ENCODE measurements around the gene MAD1L1.

GRCh38 chr7:2000153-2000687 is 232.5 kb downstream of the MAD1L1 start:
- TF ChIP-seq CREB1 (CRISPR knock-in tag; IDR thresholded peaks at IDR 0.05) (no peak), ZNF317 (CRISPR knock-in tag; IDR thresholded peaks at IDR 0.05; ENCODE audit: borderline replicate concordance, low read depth) (no peak), CBFB (CRISPR knock-in tag; IDR thresholded peaks at IDR 0.05; ENCODE audit: low read depth) (no peak), ZNF138 (CRISPR knock-in tag; conservative IDR thresholded peaks at IDR 0.05) (no peak)
- TF ChIP-seq, protein P1, sequence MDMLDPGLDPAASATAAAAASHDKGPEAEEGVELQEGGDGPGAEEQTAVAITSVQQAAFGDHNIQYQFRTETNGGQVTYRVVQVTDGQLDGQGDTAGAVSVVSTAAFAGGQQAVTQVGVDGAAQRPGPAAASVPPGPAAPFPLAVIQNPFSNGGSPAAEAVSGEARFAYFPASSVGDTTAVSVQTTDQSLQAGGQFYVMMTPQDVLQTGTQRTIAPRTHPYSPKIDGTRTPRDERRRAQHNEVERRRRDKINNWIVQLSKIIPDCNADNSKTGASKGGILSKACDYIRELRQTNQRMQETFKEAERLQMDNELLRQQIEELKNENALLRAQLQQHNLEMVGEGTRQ (CRISPR knock-in tag; IDR thresholded peaks at IDR 0.05): no peak
- TF ChIP-seq, protein P2, sequence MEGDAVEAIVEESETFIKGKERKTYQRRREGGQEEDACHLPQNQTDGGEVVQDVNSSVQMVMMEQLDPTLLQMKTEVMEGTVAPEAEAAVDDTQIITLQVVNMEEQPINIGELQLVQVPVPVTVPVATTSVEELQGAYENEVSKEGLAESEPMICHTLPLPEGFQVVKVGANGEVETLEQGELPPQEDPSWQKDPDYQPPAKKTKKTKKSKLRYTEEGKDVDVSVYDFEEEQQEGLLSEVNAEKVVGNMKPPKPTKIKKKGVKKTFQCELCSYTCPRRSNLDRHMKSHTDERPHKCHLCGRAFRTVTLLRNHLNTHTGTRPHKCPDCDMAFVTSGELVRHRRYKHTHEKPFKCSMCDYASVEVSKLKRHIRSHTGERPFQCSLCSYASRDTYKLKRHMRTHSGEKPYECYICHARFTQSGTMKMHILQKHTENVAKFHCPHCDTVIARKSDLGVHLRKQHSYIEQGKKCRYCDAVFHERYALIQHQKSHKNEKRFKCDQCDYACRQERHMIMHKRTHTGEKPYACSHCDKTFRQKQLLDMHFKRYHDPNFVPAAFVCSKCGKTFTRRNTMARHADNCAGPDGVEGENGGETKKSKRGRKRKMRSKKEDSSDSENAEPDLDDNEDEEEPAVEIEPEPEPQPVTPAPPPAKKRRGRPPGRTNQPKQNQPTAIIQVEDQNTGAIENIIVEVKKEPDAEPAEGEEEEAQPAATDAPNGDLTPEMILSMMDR (IDR thresholded peaks at IDR 0.05): no peak
